HepG2 (cell line): Measurements from ENCODE around the gene CMC1. TPM values are rescaled to one million over a fixed set of nuclear protein-coding genes. Genes with fewer than 3 reads are reported as not detected.
A peak's percentile ranks its signal among the peaks of the same experiment; 100 is the strongest.

ENCODE experiments used
- ARNTL ChIP-seq: sonication (generic); formaldehyde crosslinking; IDR thresholded peaks from 2 replicates; pipeline ENCODE4 v1.4.0; 2020; ENCODE audit warnings: mild to moderate bottlenecking, missing genetic modification reagents
- CSRNP2 ChIP-seq: sonication (generic); formaldehyde crosslinking; conservative IDR thresholded peaks from 2 replicates; pipeline ENCODE4 v1.8.0; 2022; ENCODE audit warnings: low read depth, missing genetic modification reagents
- HMG20A ChIP-seq: IDR thresholded peaks from 2 replicates; pipeline ENCODE4 v1.6.1; 2016; ENCODE audit warnings: borderline replicate concordance
- HMGXB3 ChIP-seq: sonication (generic); formaldehyde crosslinking; IDR thresholded peaks from 2 replicates; pipeline ENCODE4 v1.4.0; 2020; ENCODE audit warnings: missing genetic modification reagents, borderline replicate concordance
- IRF9 ChIP-seq: sonication (generic); formaldehyde crosslinking; IDR thresholded peaks from 2 replicates; pipeline ENCODE4 v1.8.0; 2022; ENCODE audit warnings: missing genetic modification reagents, mild to moderate bottlenecking, borderline replicate concordance
- KMT2A ChIP-seq: sonication (generic); formaldehyde crosslinking; IDR thresholded peaks from 2 replicates; pipeline ENCODE4 v1.4.0; 2020; ENCODE audit warnings: missing genetic modification reagents
- PRDM15 ChIP-seq: sonication (generic); formaldehyde crosslinking; IDR thresholded peaks from 2 replicates; pipeline ENCODE4 v1.4.0; 2020; ENCODE audit warnings: missing genetic modification reagents
- SMC3 ChIP-seq: IDR thresholded peaks from 2 replicates; pipeline ENCODE4 v1.6.1; 2011; ENCODE audit warnings: low read length, improper control_type of control experiment
- U2AF1 ChIP-seq: fragments of 200-400 bp; formaldehyde crosslinking; optimal IDR thresholded peaks from 2 replicates; pipeline ENCODE3; 2017; ENCODE audit warnings: mild to moderate bottlenecking, low read depth, low read length
- ZBTB7B ChIP-seq: sonication (generic); formaldehyde crosslinking; IDR thresholded peaks from 2 replicates; pipeline ENCODE4 v1.4.0; 2020; ENCODE audit warnings: missing genetic modification reagents
- ZC3H4 ChIP-seq: sonication (generic); formaldehyde crosslinking; IDR thresholded peaks from 2 replicates; pipeline ENCODE4 v1.4.0; 2020; ENCODE audit warnings: missing genetic modification reagents, borderline replicate concordance
- ZNF124 ChIP-seq: sonication (generic); formaldehyde crosslinking; IDR thresholded peaks from 2 replicates; pipeline ENCODE4 v1.4.0; 2020; ENCODE audit warnings: missing genetic modification reagents
- ZNF205 ChIP-seq: IDR thresholded peaks from 2 replicates; pipeline ENCODE4 v1.6.1; 2018; ENCODE audit warnings: missing biosample characterization, missing genetic modification reagents
- ZNF253 ChIP-seq: sonication (generic); formaldehyde crosslinking; IDR thresholded peaks from 2 replicates; pipeline ENCODE4 v1.8.0; 2022; ENCODE audit warnings: mild to moderate bottlenecking, missing genetic modification reagents, borderline replicate concordance
- ZNF563 ChIP-seq: sonication (generic); formaldehyde crosslinking; IDR thresholded peaks from 2 replicates; pipeline ENCODE4 v1.8.0; 2022; ENCODE audit warnings: mild to moderate bottlenecking, moderate library complexity, missing genetic modification reagents
- ZNF691 ChIP-seq: sonication (generic); formaldehyde crosslinking; IDR thresholded peaks from 2 replicates; pipeline ENCODE4 v1.4.0; 2020; ENCODE audit warnings: missing genetic modification reagents, low read depth, mild to moderate bottlenecking, borderline replicate concordance
- polyA plus RNA-seq, 8 experiments: library from polyadenylated mRNA; depleted of rRNA in 3 of 8; stranded (reverse) in 7 of 8; unstranded in 1 of 8; fragments of >200 nt; fragmentation: Illumina TruSeq in 4 of 8; extraction: Trizol in 4 of 8; gene quantifications; 2 replicates each; pipeline versions ENCODE4 v1.2.1 to v1.2.3, GENCODE V29; 2011 to 2016; ENCODE audit warnings: low read depth in 4 of 8, missing spikeins in 1 of 8, mixed read lengths in 1 of 8; ENCODE audit not compliant: insufficient read depth in 1 of 8
- total RNA-seq, 5 experiments: library from RNA; depleted of rRNA; stranded (reverse); fragments of >200 nt; fragmentation: Illumina TruSeq; extraction: Trizol; gene quantifications; 2 replicates each; pipeline ENCODE4 v1.2.3, GENCODE V29; 2016; ENCODE audit warnings: low read depth in 1 of 5

CMC1 gene
- total and polyA plus RNA-seq, 2 of the 13 experiments (the other 11 are each of a cell fraction or from before 2014, with no cell fraction given) = 22.1 to 29.5 TPM

- 0 out of 2 replicates have a peak, but pooled peaks have one; percentile 5 for TF ChIP-seq HMG20A (CRISPR knock-in tag)
- TF ChIP-seq KMT2A (CRISPR knock-in tag) = peak; percentile 92
- TF ChIP-seq PRDM15 (CRISPR knock-in tag) = peak; percentile 54; the same call in 1 of the 2 replicates
- peak; percentile 88 for TF ChIP-seq ZNF563 (CRISPR knock-in tag)
- TF ChIP-seq ZC3H4 (CRISPR knock-in tag) = no peak
- TF ChIP-seq ZNF253 (CRISPR knock-in tag) = peak; percentile 88
- TF ChIP-seq ZNF124 (CRISPR knock-in tag) = peak; percentile 56; the same call in 1 of the 2 replicates
- TF ChIP-seq ZNF691 (CRISPR knock-in tag) = peak; percentile 66; the same call in 1 of the 2 replicates
- 0 out of 2 replicates have a peak, but pooled peaks have one; percentile 40 for TF ChIP-seq ZNF205 (CRISPR knock-in tag)
- TF ChIP-seq HMGXB3 (CRISPR knock-in tag) = 0 out of 2 replicates have a peak, but pooled peaks have one; percentile 67
- no peak for TF ChIP-seq SMC3
- peak; percentile 81; the same call in 1 of the 2 replicates for TF ChIP-seq ZBTB7B
- TF ChIP-seq ARNTL (CRISPR knock-in tag) = peak; percentile 82
- no peak for TF ChIP-seq U2AF1
- peak; percentile 95; the same call in 1 of the 2 replicates for TF ChIP-seq IRF9 (CRISPR knock-in tag)
- no peak; the same call in 1 of the 2 replicates for TF ChIP-seq CSRNP2 (CRISPR knock-in tag)
Measured at GRCh38 chr3:28241221-28242160, at the start of gene CMC1 (continued).
